K562 (cell line): ENCODE results near the gene SMG6. TPM values are rescaled to one million over a fixed set of nuclear protein-coding genes. Genes with fewer than 3 reads are reported as not detected.
"Not testable (repeated sequence)": the region's sequence is repeated elsewhere in the genome, so short reads cannot be mapped to it uniquely, and the experiment has no call there.

ENCODE experiments used
- ATAC-seq: fragments of 200-7000 bp; cut with Tn5 transposase; 3 replicates; pipeline ENCODE4 v1.9.1; 2020; ENCODE audit warnings: moderate library complexity
- BruUV-seq: library from RNA; stranded (reverse); fragments of 400-500 nt; replicated peaks from 2 replicates; lab custom pipeline; 2021; lab: Mats Ljungman, UMichigan
- CTCF ChIA-PET: fragments of 300-600 bp; formaldehyde crosslinking; extraction: SDS; loops from one replicate; lab custom pipeline; 2021; ENCODE audit warnings: low intra/inter-chr PET ratio; lab: Yijun Ruan, JAX
- POLR2A ChIA-PET: fragments of 300-600, 350-650 bp; sonication (Branson Sonifier 250); formaldehyde crosslinking; extraction: SDS; loops from one replicate; lab custom pipeline; 2021; ENCODE audit warnings: antibody characterized with exemption, inconsistent platforms; lab: Yijun Ruan, JAX
- DNase-seq, 4 experiments: peaks; one replicate each; pipeline versions ENCODE4 v3.0.0 to v3.0.0-alpha.2; 2011 to 2018; ENCODE audit warnings: low spot score in 3 of 4, mixed read lengths in 3 of 4; ENCODE audit errors: extremely low read depth in 1 of 4
- FAIRE-seq: peaks from 2 replicates; lab custom pipeline; 2011; peaks lifted over from hg19 to GRCh38; lab: Jason Lieb, UNC
- H2AFZ ChIP-seq: 2 replicates; pipeline ENCODE4 v1.6.0; 2011; ENCODE audit warnings: low read depth, low read length, control low read depth, inconsistent platforms
- H3K27ac ChIP-seq: fragments of 200-600 bp; 3 replicates; pipeline ENCODE4 v1.8.0; 2011; ENCODE audit warnings: low read depth, mild to moderate bottlenecking, control low read depth, inconsistent platforms, low read length, moderate library complexity, mixed read lengths; ENCODE audit errors: extremely low read depth
- H3K27me3 ChIP-seq, 2 experiments: fragments of 300-600 bp in 1 of 2; 2 replicates in 1 of 2; 3 replicates in 1 of 2; pipeline versions ENCODE4 v1.6.0 to v1.8.0; 2011; ENCODE audit warnings: inconsistent platforms in 2 of 2, low read length in 2 of 2, mild to moderate bottlenecking in 1 of 2, mixed read lengths in 1 of 2, moderate library complexity in 1 of 2; ENCODE audit not compliant: control insufficient read depth in 2 of 2, insufficient read depth in 2 of 2
- H3K36me3 ChIP-seq: fragments of 300-600 bp; 3 replicates; pipeline ENCODE4 v1.8.0; 2011; ENCODE audit warnings: mild to moderate bottlenecking, low read length, inconsistent platforms; ENCODE audit not compliant: control insufficient read depth, insufficient read depth
- H3K4me1 ChIP-seq, 2 experiments: fragments of 200-600 bp in 1 of 2; replicated peaks in 1 of 2; 2 replicates in 1 of 2; 3 replicates in 1 of 2; pipeline versions ENCODE4 v1.5.1 to v1.8.0; 2011; ENCODE audit warnings: inconsistent platforms in 2 of 2, low read length in 2 of 2, mild to moderate bottlenecking in 1 of 2, mixed read lengths in 1 of 2, moderate library complexity in 1 of 2; ENCODE audit not compliant: control insufficient read depth in 2 of 2, insufficient read depth in 2 of 2
- H3K4me2 ChIP-seq: 2 replicates; pipeline ENCODE4 v1.6.1; 2011; ENCODE audit warnings: low read length, control low read depth, inconsistent platforms, mixed read lengths; ENCODE audit not compliant: insufficient read depth
- H3K4me3 ChIP-seq: fragments of 200-600 bp; sonication (generic), shearing (Covaris generic); 2 replicates; pipeline ENCODE4 v1.5.1; 2016; ENCODE audit warnings: control low read depth, inconsistent platforms
- H3K79me2 ChIP-seq: fragments of 200-600 bp; 3 replicates; pipeline ENCODE4 v1.8.0; 2011; ENCODE audit warnings: low read length, inconsistent platforms; ENCODE audit not compliant: control insufficient read depth, insufficient read depth
- H3K9ac ChIP-seq, 2 experiments: 2 replicates each; pipeline versions ENCODE4 v1.6.0 to v1.6.1; 2011; ENCODE audit warnings: low read depth in 2 of 2, low read length in 2 of 2, control low read depth in 1 of 2, inconsistent platforms in 1 of 2, mild to moderate bottlenecking in 1 of 2, mixed read lengths in 1 of 2; ENCODE audit not compliant: insufficient read depth in 1 of 2
- H3K9me1 ChIP-seq: one replicate; pipeline ENCODE4 v1.6.0; 2011; ENCODE audit warnings: inconsistent platforms, mild to moderate bottlenecking, low read length, moderate library complexity; ENCODE audit not compliant: control insufficient read depth, insufficient read depth
- H3K9me3 ChIP-seq: replicated peaks from 2 replicates; pipeline ENCODE4 v1.5.1; 2011; ENCODE audit warnings: low read depth, low read length, inconsistent platforms; ENCODE audit not compliant: control insufficient read depth, insufficient read depth
- H4K20me1 ChIP-seq: replicated peaks from 2 replicates; pipeline ENCODE4 v1.6.1; 2011; ENCODE audit warnings: low read length, inconsistent platforms, mixed read lengths; ENCODE audit not compliant: control insufficient read depth, insufficient read depth
- NFXL1 ChIP-seq: fragments of 450-650 bp; formaldehyde crosslinking; IDR thresholded peaks from 2 replicates; pipeline ENCODE4 v1.4.0; 2021; ENCODE audit warnings: mild to moderate bottlenecking
- YY1 ChIP-seq, 3 experiments: IDR thresholded peaks; 2 replicates each; pipeline ENCODE4 v1.6.1; 2011; ENCODE audit warnings: low read length in 2 of 3, mild to moderate bottlenecking in 2 of 3, moderate library complexity in 2 of 3, borderline replicate concordance in 1 of 3, control low read depth in 1 of 3, low read depth in 1 of 3; ENCODE audit not compliant: insufficient read depth in 3 of 3, insufficient replicate concordance in 2 of 3, control insufficient read depth in 1 of 3, insufficient read length in 1 of 3; ENCODE audit errors: extremely low read depth in 1 of 3
- ZNF696 ChIP-seq: fragments of 250-450 bp; sonication (Bioruptor Pico); conservative IDR thresholded peaks from 2 replicates; pipeline ENCODE4 v1.4.0; 2020; ENCODE audit warnings: mild to moderate bottlenecking, moderate library complexity
- WGBS: fragments of 100-300 bp; shearing (Covaris generic); methylation state at CpG from one replicate; pipeline ENCODE4 v1.1.6; 2016; ENCODE audit warnings: low coverage, mixed read lengths; ENCODE audit not compliant: insufficient coverage; ENCODE audit errors: missing lambda C conversion rate; 5-methylcytosine and 5-hydroxymethylcytosine counted together
- in situ Hi-C: fragments of 300-500 bp; cut with MboI; formaldehyde crosslinking; loops from 4 replicates; pipeline ENCODE4 v1.15.0; 2018; ENCODE audit warnings: inconsistent platforms, mixed read lengths
- intact Hi-C: fragments of 100-400 bp; cut with micrococcal nuclease; formaldehyde crosslinking; loops from 2 replicates; pipeline ENCODE4 v1.14.2; 2022
- polyA plus RNA-seq, 8 experiments: library from polyadenylated mRNA; depleted of rRNA in 4 of 8; stranded (reverse) in 5 of 8; unstranded in 3 of 8; fragments of >200 nt; fragmentation: Nextera tagmentation in 2 of 8; fragmentation: Illumina TruSeq in 1 of 8; extraction: Ambion mirVana in 2 of 8; extraction: Trizol in 1 of 8; gene quantifications; 2 replicates each; pipeline versions ENCODE4 v1.2.1 to v1.2.3, GENCODE V29; 2011 to 2014; ENCODE audit warnings: inconsistent platforms in 1 of 8, missing spikeins in 1 of 8
- total RNA-seq, 7 experiments: library from RNA; depleted of rRNA in 6 of 7; stranded (reverse); fragments of >200 nt in 6 of 7; fragmentation: Illumina TruSeq in 2 of 7; extraction: Trizol in 2 of 7; gene quantifications; 2 replicates each; pipeline versions ENCODE4 v1.2.1 to v1.2.3, GENCODE V29; 2011 to 2021; ENCODE audit warnings: low replicate concordance in 1 of 7
- TF ChIP-seq, protein P1 (sequence below), 3 experiments: fragments of 200-800 bp in 1 of 3; sonication (Bioruptor generic) in 1 of 3; sonication (generic) in 1 of 3; formaldehyde crosslinking in 1 of 3; IDR thresholded peaks; 2 replicates each; pipeline versions ENCODE4 v1.6.1 to v1.8.0; 2016 to 2022; ENCODE audit warnings: mild to moderate bottlenecking in 2 of 3, missing compliant biosample characterization in 2 of 3, missing genetic modification characterization in 2 of 3, missing genetic modification reagents in 1 of 3

The SMG6 gene
- total and polyA plus RNA-seq, 9 of the 15 experiments (the other 6 are each of a cell fraction or from before 2014, with no cell fraction given), result 0.44 to 13.9 (median 6.0) TPM

DNA sequence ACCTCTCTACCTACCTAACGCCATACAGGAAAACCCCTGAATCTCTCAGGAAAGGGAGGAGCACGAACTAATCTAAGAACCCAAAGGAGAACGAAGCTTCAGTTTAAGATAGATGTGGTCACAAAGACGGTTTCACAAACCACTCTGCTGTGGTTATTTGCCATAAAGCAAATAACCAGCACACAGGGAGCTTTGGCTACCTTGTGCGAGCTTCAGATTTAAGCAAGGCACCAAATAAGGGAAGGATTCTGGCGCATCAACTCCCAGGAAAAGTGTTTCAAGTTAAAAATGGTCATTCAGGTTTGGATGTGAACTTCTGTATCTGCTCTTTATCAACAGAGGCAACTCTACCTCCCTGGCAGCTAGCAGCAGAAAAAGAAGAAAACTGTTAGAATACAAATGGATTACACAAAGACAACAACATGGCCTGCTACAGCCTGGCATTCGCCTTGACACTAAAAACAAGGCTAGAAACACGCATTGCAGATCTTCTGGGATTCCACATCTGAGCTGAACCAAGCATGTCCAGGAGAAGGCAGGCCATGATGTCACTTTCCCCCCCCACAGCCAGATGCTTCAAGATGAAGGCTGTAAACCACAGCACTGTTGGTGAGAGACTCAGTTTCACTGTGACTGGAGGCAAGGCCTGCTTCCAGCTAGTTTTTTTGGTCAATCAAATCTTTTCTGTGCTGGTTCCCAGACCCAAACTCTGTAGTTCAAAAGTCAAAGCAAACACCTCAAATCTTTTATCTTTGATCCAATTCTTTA is 43.6 kb downstream of the SMG6 start:
- FAIRE-seq (no peak), DNase-seq (no peak), ATAC-seq (no peak)
- Histone ChIP-seq H3K9me3 (no peaks in the 10 kb centered on the region), H2AFZ (no peak overlapping the region), H3K9ac (no peak overlapping the region), H3K27ac (no peak overlapping the region; the same call in 2 of the 3 replicates), H3K4me2 (no peak overlapping the region), H3K27me3 (no peaks in the 10 kb centered on the region), H3K79me2 (no peaks in the 10 kb centered on the region), H3K36me3 (peaks cover 11% of the 10 kb centered on the region; the same call in 2 of the 3 replicates), H3K4me3 (no peak overlapping the region), H3K9me1 (no peaks in the 10 kb centered on the region), H3K4me1 (0 out of 5 replicates have a peak, but pooled peaks cover 0 to 3% of the 10 kb centered on the region in 2 experiments), H4K20me1 (no peaks in the 10 kb centered on the region)
- ChIA-PET POLR2A (no interaction called here), CTCF (no interaction called here)
- TF ChIP-seq, protein P1, sequence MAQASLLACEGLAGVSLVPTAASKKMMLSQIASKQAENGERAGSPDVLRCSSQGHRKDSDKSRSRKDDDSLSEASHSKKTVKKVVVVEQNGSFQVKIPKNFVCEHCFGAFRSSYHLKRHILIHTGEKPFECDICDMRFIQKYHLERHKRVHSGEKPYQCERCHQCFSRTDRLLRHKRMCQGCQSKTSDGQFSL (CRISPR knock-in tag; IDR thresholded peaks at IDR 0.05), result 0 out of 2 replicates have a peak, but pooled peaks have one; percentile 29
- TF ChIP-seq, protein P1 (tag; IDR thresholded peaks at IDR 0.05), result no peak
- TF ChIP-seq YY1 (IDR thresholded peaks at IDR 0.05; ENCODE audit: borderline replicate concordance in 1 of 3, control insufficient read depth in 1 of 3, extremely low read depth in 1 of 3, insufficient read depth in 3 of 3, insufficient read length in 1 of 3, insufficient replicate concordance in 2 of 3, low read depth in 1 of 3, low read length in 2 of 3) (peak in 1 of 3 experiments; percentile 42), ZNF696 (CRISPR knock-in tag) (no peak), NFXL1 (CRISPR knock-in tag) (no peak)
- no TSS peak for BruUV-seq
- WGBS, result 64% methylated on average over 6 of the region's 8 CpGs
- intact Hi-C loops, result no loop called here
- in situ Hi-C loops, result no loop called here

DNA sequence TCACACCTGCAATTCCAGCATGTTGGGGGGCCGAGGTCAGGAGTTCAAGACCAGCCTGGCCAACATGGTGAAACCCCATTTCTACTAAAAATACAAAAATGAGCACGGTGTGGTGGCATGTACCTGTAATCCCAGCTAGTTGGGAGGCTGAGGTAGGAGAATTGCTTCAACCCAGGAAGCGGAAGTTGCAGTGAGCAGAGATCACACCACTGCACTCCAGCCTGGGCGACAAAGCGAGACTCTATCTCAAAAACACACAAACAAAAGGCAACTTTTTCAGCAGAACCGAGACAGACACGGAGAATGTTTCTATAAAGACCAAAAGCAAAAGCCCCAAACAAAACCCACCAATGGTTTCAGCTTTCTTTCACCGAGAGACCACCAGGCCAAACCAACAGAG is 44.8 kb downstream of the SMG6 start:
- intact Hi-C loops, H3K9me1 ChIP-seq, CTCF ChIA-PET, H3K4me1 ChIP-seq, H3K79me2 ChIP-seq, H3K27ac ChIP-seq, H3K27me3 ChIP-seq, H4K20me1 ChIP-seq, H2AFZ ChIP-seq, POLR2A ChIA-PET, H3K9me3 ChIP-seq, in situ Hi-C loops, ATAC-seq, FAIRE-seq, BruUV-seq, H3K4me2 ChIP-seq, H3K4me3 ChIP-seq, H3K9ac ChIP-seq, DNase-seq: not testable (repeated sequence)
- peaks cover 11% of the 10 kb centered on the region; the same call in 2 of the 3 replicates for H3K36me3 ChIP-seq
- WGBS, result 76% methylated on average over 7 of the region's 8 CpGs
